GM19452 (cell line): ENCODE measurements around the gene SLC16A4.

Experiments
- ATAC-seq: cut with Tn5 transposase; IDR thresholded peaks from one replicate; pipeline ENCODE4 v1.9.1; 2021; ENCODE audit not compliant: unreplicated experiment

Gene SLC16A4

GRCh38 chr1:110335265-110335664, 55.6 kb downstream of the SLC16A4 start:
- ATAC-seq, result no peak

GRCh38 chr1:110328700-110329099, 62.1 kb downstream of the SLC16A4 start:
- ATAC-seq, result no peak

GRCh38 chr1:110328274-110328673, 62.6 kb downstream of the SLC16A4 start:
- no peak for ATAC-seq

DNA sequence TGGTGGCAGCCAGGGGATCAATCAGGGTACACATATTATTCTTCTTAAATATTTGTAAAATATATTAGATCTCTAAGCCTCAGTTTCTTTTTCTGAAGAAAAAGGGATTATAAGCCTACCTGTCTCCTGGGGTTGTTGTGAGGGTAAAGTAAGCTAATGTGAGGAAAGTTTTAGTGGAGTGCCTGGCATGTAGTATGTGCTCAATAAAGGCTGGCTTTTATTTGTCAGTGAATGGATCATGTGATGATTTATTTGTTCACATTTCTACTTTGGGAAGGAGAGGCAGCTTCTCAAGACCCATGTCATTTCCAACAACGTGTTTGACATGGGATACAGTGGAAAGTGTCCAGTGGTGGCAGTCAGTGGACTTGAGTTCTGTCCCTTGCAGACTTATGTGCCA, 64.0 kb downstream of the SLC16A4 start:
- no peak for ATAC-seq

DNA sequence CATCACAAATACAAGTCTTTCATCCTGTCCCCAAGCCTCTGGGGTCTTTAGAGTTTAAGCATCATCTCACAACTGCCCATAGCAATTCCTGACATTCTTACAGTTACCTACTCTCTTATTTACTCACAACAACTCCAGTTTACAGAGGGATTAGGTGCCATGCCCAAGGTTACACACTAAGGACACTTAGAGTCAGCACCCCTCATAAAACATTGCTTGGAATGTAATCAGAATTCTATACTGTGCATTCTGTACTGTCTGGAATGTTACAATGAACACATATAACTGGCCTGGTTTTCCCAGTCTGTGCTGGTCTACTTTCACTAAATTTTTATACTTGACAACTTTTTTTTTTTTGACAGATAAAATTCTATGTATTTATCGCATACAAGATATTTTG, 66.2 kb downstream of the SLC16A4 start:
- no peak for ATAC-seq

GRCh38 chr1:110321846-110322245, 69.0 kb downstream of the SLC16A4 start:
- ATAC-seq, result no peak

DNA sequence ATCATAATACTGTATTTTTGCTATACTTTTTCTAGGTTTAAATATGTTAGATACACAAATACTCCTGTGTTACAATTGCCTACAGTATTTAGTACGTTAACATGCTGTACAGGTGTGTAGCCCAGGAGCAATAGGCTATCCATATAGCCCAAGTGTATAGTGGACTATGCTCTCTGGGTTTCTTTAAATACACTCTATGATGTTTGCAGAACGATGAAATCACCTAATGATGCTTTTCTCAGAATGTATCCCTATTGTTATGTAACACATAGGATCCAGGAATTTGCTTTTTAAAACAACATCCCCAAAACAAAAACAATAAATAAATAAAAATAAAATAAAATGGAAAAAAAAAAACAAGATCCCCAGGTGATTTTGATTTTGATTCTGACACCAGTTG, 69.8 kb downstream of the SLC16A4 start:
- no peak for ATAC-seq

GRCh38 chr1:110320168-110320518, 70.7 kb downstream of the SLC16A4 start:
- ATAC-seq, result no peak

DNA sequence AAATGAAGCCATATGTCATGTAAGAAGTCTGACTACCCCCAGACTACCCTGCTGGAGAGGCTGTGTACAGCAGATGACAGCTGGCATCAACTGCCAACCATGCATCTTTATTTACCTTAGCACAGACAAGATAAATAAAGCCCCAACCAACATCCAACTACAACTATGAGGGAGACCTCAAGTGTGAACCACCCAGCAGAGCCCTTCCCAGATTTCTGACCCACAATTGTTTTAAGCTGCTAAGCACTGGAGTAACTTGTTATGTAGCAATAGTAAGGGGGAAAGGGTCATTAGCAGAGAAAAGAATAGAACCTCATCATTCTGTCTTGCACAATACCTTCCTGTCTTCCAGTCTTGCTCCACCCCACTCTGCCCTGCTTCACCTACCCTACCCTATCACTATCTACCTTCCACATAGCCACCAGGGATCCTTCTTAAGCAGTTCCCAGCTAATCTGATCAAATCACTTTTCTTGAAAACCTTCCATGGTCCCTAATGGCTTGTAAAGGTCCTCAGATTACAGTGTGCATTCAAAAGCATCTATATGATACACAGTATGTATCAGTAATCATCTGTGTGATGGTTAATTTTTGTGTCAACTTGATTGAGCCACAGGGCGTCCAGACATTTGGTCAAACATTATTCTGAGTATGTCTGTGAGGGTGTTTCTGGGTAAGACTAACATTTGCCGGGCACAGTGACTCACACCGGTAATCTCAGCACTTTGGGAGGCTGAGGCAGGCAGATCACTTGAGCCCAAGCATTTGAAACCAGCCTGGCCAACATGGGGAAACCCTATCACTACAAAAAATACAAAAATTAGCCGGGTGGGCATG, 71.3 kb downstream of the SLC16A4 start:
- ATAC-seq, result no peak

- ATAC-seq, result no peak
Measured at GRCh38 chr1:110318046-110318445, 72.8 kb downstream of the SLC16A4 start.

DNA sequence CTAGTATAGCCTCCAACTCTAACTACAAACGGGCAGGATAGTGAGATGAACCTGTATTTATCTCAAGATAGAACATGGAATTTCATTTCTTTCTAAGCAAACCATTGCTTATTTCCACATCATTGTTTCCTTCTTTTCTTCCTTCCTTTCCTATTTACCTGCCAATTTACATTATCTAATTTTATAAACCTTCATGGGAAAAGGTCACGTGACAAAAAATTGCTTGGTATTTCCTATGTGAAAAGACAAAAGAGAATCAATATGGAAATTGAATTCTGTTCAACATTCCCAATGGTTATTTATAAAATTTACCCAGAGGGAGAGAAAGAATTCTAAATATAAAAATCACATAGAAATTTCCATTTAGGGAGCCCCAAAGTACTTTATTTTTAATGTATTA, 74.1 kb downstream of the SLC16A4 start:
- ATAC-seq, result no peak
